KMS-11 (cell line): Measurements from ENCODE around the gene FEM1A.
A peak's percentile ranks its signal among the peaks of the same experiment; 100 is the strongest.
"Not testable (repeated sequence)": the region's sequence is repeated elsewhere in the genome, so short reads cannot be mapped to it uniquely, and the experiment has no call there.

Source experiments
- H2AFZ ChIP-seq: fragments of 200-600 bp; sonication (generic); 2 replicates; pipeline ENCODE4 v1.6.1; 2016; ENCODE audit warnings: antibody characterized with exemption, mixed run types, low read depth
- H3K27ac ChIP-seq: fragments of 200-600 bp; sonication (generic); 2 replicates; pipeline ENCODE4 v1.6.1; 2016; ENCODE audit warnings: mild to moderate bottlenecking, mixed run types
- H3K27me3 ChIP-seq: fragments of 200-600 bp; sonication (generic); 2 replicates; pipeline ENCODE4 v1.6.1; 2017; ENCODE audit warnings: mild to moderate bottlenecking, low read depth, mixed run types, moderate library complexity; ENCODE audit not compliant: insufficient read depth
- H3K36me3 ChIP-seq: fragments of 200-600 bp; sonication (generic); 2 replicates; pipeline ENCODE4 v1.6.1; 2017; ENCODE audit warnings: mild to moderate bottlenecking, mixed run types; ENCODE audit not compliant: insufficient read depth
- H3K4me1 ChIP-seq: fragments of 200-600 bp; sonication (generic); 2 replicates; pipeline ENCODE4 v1.6.1; 2016; ENCODE audit warnings: mild to moderate bottlenecking, low read depth, mixed run types; ENCODE audit not compliant: poor library complexity, severe bottlenecking
- H3K4me2 ChIP-seq: fragments of 200-600 bp; sonication (generic); 2 replicates; pipeline ENCODE4 v1.7.0; 2016; ENCODE audit warnings: mild to moderate bottlenecking, mixed run types
- H3K4me3 ChIP-seq: fragments of 200-600 bp; sonication (generic); IDR thresholded peaks from 2 replicates; pipeline ENCODE4 v1.6.1; 2017; ENCODE audit warnings: low read depth, low read length, mixed read lengths; ENCODE audit not compliant: insufficient read depth
- H3K79me2 ChIP-seq: fragments of 200-600 bp; sonication (generic); 2 replicates; pipeline ENCODE4 v1.6.1; 2016; ENCODE audit warnings: low read depth, mixed run types; ENCODE audit not compliant: insufficient read depth
- H3K9ac ChIP-seq: fragments of 200-600 bp; sonication (generic); 2 replicates; pipeline ENCODE4 v1.6.1; 2016; ENCODE audit warnings: mild to moderate bottlenecking, mixed run types
- H4K20me1 ChIP-seq: fragments of 200-600 bp; sonication (generic); 2 replicates; pipeline ENCODE4 v1.6.1; 2016; ENCODE audit warnings: mild to moderate bottlenecking, mixed run types; ENCODE audit not compliant: insufficient read depth
- TF ChIP-seq, protein P1 (sequence below): fragments of 200-600 bp; sonication (generic); conservative IDR thresholded peaks from 2 replicates; pipeline ENCODE4 v1.6.1; 2017; ENCODE audit warnings: low read depth, mild to moderate bottlenecking, antibody characterized with exemption, low read length, moderate library complexity, mixed read lengths

FEM1A gene, protein sequence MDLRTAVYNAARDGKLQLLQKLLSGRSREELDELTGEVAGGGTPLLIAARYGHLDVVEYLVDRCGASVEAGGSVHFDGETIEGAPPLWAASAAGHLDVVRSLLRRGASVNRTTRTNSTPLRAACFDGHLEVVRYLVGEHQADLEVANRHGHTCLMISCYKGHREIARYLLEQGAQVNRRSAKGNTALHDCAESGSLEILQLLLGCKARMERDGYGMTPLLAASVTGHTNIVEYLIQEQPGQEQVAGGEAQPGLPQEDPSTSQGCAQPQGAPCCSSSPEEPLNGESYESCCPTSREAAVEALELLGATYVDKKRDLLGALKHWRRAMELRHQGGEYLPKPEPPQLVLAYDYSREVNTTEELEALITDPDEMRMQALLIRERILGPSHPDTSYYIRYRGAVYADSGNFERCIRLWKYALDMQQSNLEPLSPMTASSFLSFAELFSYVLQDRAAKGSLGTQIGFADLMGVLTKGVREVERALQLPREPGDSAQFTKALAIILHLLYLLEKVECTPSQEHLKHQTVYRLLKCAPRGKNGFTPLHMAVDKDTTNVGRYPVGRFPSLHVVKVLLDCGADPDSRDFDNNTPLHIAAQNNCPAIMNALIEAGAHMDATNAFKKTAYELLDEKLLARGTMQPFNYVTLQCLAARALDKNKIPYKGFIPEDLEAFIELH

DNA sequence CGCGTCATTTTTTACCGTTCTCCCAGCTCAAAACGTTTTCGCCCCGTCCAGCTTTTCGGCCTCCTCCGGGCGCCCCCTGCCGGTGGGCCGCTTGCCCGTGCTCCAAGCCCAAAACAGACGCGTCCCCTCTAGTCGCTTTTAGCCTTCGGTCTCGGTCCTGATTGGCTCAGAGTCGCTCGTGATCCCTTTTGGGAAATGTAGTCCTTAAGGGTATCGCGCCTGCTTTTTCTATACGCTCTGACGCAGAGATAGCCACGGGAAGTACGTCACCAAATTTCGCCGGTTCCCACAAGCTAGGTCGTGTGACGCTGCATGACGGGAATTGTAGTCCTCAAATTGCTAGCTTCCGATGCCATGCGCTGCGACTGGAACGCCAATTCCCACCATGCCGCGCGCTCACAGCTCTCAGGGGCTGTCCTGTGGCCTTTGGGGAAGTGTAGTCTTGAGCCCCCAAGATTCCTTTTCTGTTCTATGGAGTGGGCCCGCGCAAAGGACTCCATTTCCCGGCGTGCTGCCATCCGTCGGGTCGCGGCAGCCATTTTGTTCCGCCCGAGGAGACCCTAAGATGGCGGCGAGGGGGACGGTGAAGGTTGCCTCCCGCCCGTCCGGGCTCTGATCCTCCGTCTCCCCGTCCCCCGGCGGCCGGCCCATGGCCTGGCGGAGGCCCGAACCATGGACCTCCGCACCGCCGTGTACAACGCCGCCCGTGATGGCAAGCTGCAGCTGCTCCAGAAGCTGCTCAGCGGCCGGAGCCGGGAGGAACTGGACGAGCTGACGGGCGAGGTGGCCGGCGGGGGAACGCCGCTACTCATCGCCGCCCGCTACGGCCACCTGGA lies at the start of gene FEM1A:
Gene FEM1A, plus strand, starts transcription at position 552 of the 836 bp plus-strand sequence. Its CDS starts 121 bp downstream, at position 673.
- no peaks in the 10 kb centered on the region for H4K20me1 ChIP-seq
- peak within 1 kb of the TSS; percentile 98 for H3K9ac ChIP-seq
- H2AFZ ChIP-seq: peak within 1 kb of the TSS; percentile 97
- no peaks in the 10 kb centered on the region for H3K4me1 ChIP-seq
- H3K4me3 ChIP-seq: no peak within 1 kb of the TSS
- H3K4me2 ChIP-seq: peak within 1 kb of the TSS; percentile 89
- no peaks in the 10 kb centered on the region; the same call in 1 of the 2 replicates for H3K36me3 ChIP-seq
- TF ChIP-seq, protein P1, sequence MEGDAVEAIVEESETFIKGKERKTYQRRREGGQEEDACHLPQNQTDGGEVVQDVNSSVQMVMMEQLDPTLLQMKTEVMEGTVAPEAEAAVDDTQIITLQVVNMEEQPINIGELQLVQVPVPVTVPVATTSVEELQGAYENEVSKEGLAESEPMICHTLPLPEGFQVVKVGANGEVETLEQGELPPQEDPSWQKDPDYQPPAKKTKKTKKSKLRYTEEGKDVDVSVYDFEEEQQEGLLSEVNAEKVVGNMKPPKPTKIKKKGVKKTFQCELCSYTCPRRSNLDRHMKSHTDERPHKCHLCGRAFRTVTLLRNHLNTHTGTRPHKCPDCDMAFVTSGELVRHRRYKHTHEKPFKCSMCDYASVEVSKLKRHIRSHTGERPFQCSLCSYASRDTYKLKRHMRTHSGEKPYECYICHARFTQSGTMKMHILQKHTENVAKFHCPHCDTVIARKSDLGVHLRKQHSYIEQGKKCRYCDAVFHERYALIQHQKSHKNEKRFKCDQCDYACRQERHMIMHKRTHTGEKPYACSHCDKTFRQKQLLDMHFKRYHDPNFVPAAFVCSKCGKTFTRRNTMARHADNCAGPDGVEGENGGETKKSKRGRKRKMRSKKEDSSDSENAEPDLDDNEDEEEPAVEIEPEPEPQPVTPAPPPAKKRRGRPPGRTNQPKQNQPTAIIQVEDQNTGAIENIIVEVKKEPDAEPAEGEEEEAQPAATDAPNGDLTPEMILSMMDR: peak; percentile 87
- peaks cover 35% of the 10 kb centered on the region for H3K79me2 ChIP-seq
- H3K27ac ChIP-seq: peak within 1 kb of the TSS; percentile 91
- no peaks in the 10 kb centered on the region; the same call in 1 of the 2 replicates for H3K27me3 ChIP-seq

DNA sequence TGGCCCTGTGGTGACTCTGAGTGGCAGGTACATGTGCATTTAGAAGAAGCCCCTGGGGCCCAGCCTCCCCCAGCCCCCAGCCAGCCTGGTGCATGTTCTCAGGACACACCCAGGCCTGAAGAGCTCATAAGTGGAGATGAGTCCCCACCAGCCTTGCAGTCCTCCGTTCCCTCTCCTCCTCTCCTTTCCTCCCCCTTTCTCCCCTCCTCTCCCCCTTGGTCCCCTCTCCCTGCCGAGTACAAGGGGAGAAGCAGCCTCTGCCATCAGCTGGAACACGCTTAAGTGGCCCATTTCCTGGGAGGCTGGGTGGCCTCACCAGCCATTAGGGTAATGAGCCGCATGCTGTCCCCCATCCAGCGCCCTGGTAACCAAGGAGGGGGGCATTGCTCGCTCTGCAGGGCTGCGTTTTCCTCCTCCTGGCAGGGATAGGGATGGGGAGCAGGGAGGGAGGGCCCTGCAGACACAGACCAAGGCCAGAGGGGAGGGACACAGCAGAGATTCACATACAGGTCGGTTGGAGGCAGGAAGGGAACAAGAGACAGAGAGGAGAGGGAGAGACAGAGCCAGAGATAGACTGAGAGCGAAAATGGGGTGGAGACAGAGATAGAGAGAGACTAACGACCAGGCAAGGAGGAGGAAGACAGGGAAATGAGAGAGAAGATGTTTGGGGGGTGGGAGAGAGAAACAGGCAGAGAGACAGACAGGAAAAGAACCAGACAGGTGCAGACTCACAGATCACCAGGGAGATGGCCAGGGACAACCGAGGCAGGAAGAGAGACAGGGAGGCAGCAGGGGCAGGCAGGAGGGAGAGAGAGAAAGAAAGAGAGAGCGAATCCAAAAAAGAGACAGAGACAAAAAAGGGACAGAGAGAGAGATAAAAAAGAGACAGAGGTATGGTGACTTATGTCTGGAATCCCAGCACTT lies 48.5 kb upstream of the FEM1A start:
- H3K4me1 ChIP-seq: no peaks in the 10 kb centered on the region
- H3K79me2 ChIP-seq: no peaks in the 10 kb centered on the region
- TF ChIP-seq, protein P1: no peak
- H3K9ac ChIP-seq: no peak overlapping the region
- H3K4me2 ChIP-seq: no peak overlapping the region
- no peak overlapping the region for H3K27ac ChIP-seq
- H3K4me3 ChIP-seq: no peak overlapping the region
- H3K36me3 ChIP-seq: no peaks in the 10 kb centered on the region
- H4K20me1 ChIP-seq: no peaks in the 10 kb centered on the region
- H2AFZ ChIP-seq: no peak overlapping the region
- H3K27me3 ChIP-seq: peaks cover 85% of the 10 kb centered on the region

DNA sequence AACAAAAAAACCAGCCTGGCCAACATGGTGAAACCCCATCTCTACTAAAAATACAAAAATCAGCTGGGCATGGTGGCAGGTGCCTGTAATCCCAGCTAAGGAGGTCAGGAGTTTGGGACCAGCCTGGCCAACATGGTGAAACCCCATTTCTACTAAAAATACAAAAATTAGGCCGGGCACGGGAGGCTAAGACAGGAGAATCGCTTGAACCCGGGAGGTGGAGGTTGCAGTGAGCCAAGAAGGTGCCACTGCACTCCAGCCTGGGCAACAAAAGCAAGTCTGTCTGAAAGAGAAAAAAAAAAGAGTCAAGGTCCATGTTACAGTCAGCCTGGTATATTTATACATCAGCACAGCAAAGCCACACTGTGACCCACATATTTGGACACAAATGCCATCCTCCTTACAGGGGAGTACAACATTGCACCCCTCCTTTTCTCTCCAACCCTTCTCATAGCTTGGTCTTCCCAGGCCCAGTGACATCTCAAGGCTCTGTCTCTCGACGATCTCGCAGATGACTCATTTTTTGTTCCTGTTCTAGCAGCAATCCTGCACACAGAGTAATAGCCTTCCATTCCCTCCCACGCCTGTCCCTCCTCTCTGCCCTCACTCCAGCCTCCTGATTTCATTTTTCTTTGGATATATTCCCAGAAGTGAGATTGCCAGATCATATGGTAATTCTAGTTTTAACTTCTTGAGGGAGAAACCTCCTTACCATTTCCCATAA lies 46.9 kb upstream of the FEM1A start:
- Histone ChIP-seq H3K4me3 (no peak overlapping the region), H3K36me3 (no peaks in the 10 kb centered on the region), H2AFZ (no peak overlapping the region), H3K27me3 (peaks cover 88% of the 10 kb centered on the region), H3K4me1 (no peaks in the 10 kb centered on the region), H3K79me2 (no peaks in the 10 kb centered on the region), H4K20me1 (no peaks in the 10 kb centered on the region), H3K9ac (no peak overlapping the region), H3K27ac (no peak overlapping the region), H3K4me2 (no peak overlapping the region)
- TF ChIP-seq, protein P1: no peak

DNA sequence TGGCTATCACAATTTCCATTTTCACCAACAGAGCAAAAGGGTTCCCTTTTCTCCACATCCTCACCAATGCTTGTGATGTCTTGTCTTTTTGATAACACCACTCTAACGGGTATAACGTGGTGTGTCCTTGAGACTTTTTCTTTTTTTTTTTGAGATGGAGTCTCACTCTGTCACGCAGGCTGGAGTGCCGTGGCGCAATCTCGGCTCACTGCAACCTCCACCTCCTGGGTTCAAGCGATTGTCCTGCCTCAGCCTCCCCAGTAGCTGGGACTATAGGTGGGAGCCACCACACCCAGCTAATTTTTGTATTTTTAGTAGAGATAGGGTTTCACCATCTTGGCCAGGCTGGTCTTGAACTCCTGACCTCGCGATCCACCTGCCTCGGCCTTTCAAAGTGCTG lies 46.4 kb upstream of the FEM1A start:
- not testable (repeated sequence) for H3K4me3 ChIP-seq, H3K79me2 ChIP-seq, H3K9ac ChIP-seq

More for the DNA sequence above, 46.4 kb upstream of the FEM1A start:
- not testable (repeated sequence) for H4K20me1 ChIP-seq, H3K36me3 ChIP-seq, H3K4me1 ChIP-seq, H2AFZ ChIP-seq, H3K4me2 ChIP-seq, H3K27ac ChIP-seq
- H3K27me3 ChIP-seq: peaks cover 82% of the 10 kb centered on the region
